ENCODE data around the gene ADAMTS16. TPM values are rescaled to one million over a fixed set of nuclear protein-coding genes. Genes with fewer than 3 reads are reported as not detected.

Gene ADAMTS16
- polyA plus RNA-seq, 10 donors, result 6.6 to 8.4 (median 7.1) TPM

GRCh38 chr5:5315068-5315980, 175.2 kb downstream of the ADAMTS16 start:
- DNase-seq, result no peak

DNA sequence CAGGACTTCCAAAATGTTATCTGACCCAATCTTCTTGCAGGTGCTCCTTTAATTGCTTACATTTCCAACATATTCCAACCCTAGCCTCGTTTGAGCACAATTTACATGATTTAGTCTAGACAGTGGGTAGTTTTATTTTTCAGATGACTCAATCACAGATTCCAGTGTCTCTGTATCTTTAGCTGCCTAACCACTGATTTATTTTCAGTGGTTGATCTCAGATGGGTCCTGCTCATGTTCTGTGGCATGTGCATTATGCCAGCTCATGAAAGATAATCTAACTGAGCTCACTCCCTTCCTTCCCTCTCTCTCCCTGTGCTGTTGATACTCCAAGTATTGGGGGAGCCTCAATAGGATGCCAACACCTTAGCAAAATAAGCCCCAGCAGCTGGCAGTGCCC, 176.2 kb downstream of the ADAMTS16 start:
- no peak for DNase-seq

GRCh38 chr5:5317976-5318375, 177.8 kb downstream of the ADAMTS16 start:
- DNase-seq, result no peak

GRCh38 chr5:5318426-5319190, 178.5 kb downstream of the ADAMTS16 start:
- DNase-seq, result no peak

- no peak for DNase-seq
Measured at GRCh38 chr5:5320062-5320805, 180.1 kb downstream of the ADAMTS16 start.

DNA sequence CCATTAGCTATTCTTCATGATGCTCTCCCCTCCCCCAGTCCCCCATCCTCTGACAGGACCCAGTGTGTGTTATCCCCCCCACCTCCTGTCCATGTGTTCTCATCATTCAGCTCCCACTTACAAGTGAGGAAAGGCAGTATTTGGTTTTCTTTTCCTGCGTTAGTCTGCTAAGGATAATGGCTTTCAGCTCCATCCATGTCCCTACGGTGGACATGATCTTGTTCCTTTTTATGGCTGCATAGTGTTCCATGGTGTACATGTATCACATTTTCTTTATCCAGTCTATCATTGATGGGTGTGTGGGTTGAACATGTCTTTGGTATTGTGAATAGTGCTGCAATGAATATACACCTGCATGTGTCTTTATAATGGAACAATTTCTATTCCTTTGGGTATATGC, 181.0 kb downstream of the ADAMTS16 start:
- no peak for DNase-seq

DNA sequence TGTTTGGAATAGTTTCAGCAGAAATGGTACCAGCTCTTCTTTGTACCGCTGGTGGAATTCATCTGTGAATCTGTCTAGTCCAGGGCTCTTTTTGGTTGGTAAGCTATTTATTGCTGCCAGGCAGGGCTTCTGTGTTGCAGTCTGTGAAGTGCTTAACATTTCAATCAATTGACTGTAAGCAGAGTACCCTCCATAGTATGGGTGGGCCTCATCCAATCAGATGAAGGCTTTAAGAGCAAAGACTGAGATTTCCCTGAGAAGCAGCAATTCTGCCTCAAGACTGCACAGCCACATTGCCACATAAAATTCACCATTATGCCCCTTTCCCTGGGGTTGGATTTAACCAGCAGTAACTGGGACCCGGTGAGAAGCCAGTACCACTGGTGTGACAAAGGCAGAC, 183.4 kb downstream of the ADAMTS16 start:
- no peak for DNase-seq

GRCh38 chr5:5326115-5326758, 186.1 kb downstream of the ADAMTS16 start:
- no peak for DNase-seq

GRCh38 chr5:5327126-5327525, 187.0 kb downstream of the ADAMTS16 start:
- no peak for DNase-seq

DNA sequence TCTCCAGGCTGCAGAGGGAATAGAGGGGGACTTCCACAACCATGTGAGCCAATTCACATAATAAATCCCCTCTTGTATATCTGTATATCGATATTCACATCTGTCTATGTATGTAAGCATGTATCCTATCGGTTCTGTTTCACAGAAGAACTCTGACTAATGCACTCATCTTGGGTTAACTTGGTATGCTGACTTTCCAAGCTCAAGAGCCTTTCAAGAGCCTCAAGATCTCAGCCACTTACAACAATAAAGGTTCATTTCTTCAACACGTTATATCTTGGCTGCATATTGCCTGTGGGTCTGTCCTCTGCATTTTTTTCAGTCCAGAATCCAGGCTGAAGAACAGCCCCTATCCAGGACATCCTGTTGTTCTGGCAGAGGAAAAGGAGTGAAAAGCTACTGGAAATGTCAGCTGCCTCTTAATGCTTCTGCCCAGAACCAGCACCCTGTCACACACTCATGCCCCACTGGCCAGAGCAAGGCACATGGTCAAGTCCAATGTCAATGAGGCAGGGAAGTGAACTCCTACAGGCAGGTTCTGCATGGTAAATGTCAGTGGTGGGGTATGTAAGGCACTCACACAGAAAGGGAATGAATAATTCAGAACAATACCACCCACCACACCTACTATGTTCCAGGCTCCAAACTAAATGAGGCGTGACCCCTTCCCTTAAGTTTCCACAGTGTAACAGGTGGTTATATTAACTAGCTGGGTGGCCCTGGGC, 190.8 kb downstream of the ADAMTS16 start:
- no peak for DNase-seq

GRCh38 chr5:5331848-5332247, 191.7 kb downstream of the ADAMTS16 start:
- DNase-seq, result no peak

DNA sequence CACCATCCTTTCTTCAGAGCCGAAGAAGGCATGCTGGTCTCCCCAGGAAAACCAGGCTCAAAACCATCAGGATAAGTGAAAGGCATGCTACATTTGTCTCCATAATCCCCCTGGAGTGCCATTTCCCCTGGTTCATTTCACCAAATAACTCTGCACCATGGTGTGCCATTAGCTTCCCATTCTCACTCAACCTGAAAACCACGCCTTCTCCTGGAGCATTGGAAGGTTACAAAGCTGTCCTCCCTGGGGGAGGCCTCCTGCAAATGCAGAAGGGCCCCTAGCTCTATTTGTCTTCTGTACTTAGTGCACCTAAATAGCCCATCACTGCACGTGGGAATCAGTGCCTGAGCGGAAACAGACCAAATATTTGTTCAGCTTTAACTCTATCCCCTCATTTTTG, 192.2 kb downstream of the ADAMTS16 start:
- no peak for DNase-seq

- DNase-seq, result no peak
Measured at GRCh38 chr5:5335107-5335506, 195.0 kb downstream of the ADAMTS16 start.

- DNase-seq, result peak in 1 of 3 donors; percentile 74
Measured at GRCh38 chr5:5335700-5336264, 195.7 kb downstream of the ADAMTS16 start.

GRCh38 chr5:5339257-5339656, 199.1 kb downstream of the ADAMTS16 start:
- DNase-seq, result no peak

GRCh38 chr5:5340206-5340729, 200.1 kb downstream of the ADAMTS16 start:
- DNase-seq, result peak; percentile 73 to 96 (median 87)

- DNase-seq, result no peak
Measured at GRCh38 chr5:5341531-5342292, 201.6 kb downstream of the ADAMTS16 start.

DNA sequence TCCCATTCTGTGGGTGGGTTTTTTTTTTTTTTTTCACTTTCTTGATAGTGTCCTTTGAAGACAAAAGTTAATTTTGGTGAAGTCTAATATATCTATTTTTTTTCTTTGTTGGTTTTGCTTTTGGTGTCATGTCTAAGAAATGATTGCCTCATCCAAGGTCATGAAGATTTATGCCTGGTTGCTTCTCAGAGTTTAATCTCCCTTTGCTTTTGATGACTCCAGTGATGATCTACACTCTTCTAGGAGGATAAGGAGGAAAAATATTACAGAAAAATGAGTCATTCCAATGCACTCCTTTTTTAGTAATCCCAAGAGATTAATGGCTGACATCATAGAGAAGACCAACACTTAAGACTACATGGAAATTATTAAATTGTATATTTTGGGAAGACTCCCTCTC, 202.7 kb downstream of the ADAMTS16 start:
- peak in 1 of 3 donors; percentile 71 for DNase-seq

- DNase-seq, result no peak
Measured at GRCh38 chr5:5343568-5343967, 203.4 kb downstream of the ADAMTS16 start.
